GM18519 (cell line): ENCODE data around the gene SDHD.

Experiments used
- ATAC-seq: cut with Tn5 transposase; IDR thresholded peaks from one replicate; pipeline ENCODE4 v1.9.1; 2021; ENCODE audit warnings: mild to moderate bottlenecking, moderate library complexity; ENCODE audit not compliant: unreplicated experiment, low FRiP score

The SDHD gene

GRCh38 chr11:112097734-112098528 is 11.3 kb downstream of the SDHD start:
- ATAC-seq = no peak

DNA sequence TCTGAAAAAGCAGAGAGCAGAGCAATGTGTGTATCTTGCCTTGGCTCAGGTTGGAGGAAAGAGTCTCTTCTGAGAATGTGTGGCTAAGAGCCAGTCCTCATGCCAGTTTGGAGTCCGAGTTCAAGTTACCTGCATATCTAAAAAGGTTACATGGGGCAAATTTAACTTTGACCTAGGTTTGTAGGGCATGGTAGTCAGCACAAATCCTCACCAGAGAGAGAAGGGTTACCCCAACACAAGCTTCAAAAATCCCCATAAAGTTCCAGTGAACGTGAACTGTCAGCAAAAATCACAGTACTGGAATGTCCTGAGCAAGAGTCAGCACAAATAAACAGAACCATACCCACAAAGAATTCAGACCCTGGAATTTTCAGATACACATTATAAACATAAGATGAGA is 13.8 kb downstream of the SDHD start:
- ATAC-seq = no peak

- ATAC-seq = no peak
Observed at GRCh38 chr11:112103446-112103845, 16.8 kb downstream of the SDHD start.

GRCh38 chr11:112106070-112106469 is 19.4 kb downstream of the SDHD start:
- ATAC-seq = no peak

- no peak for ATAC-seq
Observed at GRCh38 chr11:112113539-112114457, 27.1 kb downstream of the SDHD start.

- ATAC-seq = no peak
Observed at GRCh38 chr11:112114460-112114859, 27.8 kb downstream of the SDHD start.

GRCh38 chr11:112115386-112115785 is 28.7 kb downstream of the SDHD start:
- ATAC-seq = no peak

DNA sequence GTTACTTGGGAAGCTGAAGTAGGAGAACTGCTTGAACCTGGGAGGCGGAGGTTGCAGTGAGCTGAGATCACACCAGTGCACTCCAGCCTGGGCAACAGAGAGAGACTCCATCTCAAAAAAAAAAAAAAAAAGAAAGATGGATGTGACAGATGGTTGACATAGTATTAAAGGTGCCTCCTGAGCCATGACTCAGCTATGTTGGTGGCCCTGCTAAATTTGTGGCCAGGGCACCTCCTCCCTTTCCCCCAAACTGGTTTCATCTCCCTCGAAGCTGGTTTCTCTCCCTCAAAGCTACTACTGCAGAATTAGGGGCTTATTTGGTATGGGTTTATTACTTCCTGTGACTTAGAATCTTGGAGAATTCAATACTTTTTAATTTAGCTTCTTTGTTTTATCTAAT is 31.5 kb downstream of the SDHD start:
- no peak for ATAC-seq

DNA sequence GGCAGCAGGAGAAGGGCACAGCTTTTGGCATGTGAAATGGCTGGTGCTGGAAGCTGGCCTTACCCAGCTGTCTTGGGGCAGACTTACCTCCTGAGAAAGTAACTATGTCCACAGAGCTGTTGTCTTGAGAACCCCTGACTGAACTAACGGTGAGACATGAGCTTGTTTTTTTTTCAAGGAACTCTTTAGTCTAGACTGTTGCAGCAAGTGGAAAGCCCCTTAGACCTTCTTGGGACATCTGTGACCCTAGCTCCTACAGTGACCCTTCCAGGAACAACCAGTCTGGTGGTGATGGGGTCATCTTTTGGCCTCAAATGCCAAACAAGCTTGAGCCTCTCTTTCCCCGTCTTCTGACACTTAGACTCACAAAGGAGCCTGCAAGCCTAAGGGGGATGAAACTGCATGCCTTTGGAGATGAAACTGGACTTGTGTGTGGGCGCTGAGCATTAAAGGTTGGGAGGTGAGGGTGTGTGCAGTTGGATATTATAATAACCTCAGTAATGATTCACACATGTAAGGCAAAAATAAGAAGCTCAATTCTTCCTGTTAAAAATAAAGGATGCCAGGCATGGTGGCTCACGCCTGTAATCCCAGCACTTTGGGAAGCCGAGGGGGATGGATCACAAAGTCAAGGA is 35.4 kb downstream of the SDHD start:
- ATAC-seq = no peak

DNA sequence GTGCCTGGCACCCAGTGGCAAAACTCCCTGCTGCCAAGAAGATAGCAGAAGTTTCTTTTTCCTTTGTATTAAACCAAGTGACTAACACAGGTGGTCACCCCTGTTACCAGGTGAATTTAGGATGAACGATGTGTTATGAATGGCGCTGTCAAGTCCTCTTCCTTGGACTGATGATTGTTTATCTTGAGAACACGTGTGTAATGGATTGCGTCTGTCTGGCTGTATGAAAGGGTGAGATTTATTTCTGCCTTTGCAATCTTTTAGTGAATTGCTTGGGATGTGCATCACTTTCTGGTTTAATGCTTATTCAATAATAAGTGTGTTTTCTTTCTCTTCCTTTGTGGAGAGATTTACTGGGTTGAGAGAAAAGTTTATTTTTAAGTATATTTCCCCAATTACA is 36.5 kb downstream of the SDHD start:
- no peak for ATAC-seq

- no peak for ATAC-seq
Observed at GRCh38 chr11:112127056-112127455, 40.4 kb downstream of the SDHD start.

- ATAC-seq = no peak
Observed at GRCh38 chr11:112128483-112129121, 41.9 kb downstream of the SDHD start.

DNA sequence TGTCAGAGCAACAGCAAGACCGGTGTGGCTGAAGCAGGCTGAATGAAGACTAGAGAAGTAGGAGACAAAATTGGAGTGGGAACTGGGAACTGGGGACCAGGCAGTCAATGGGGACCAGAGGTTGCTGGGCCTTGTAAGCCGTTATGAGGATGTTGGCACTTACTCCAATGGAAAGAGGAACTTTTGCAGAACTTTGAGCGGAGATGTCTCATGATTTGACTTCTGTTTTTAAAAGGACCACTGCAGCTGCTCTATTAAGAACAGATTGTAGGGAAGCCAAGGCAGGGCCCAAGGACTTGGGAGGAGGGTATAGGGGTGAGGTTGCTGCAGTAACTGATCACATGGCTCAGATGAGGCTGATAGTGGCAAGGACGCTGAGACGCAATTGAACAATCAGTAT is 43.0 kb downstream of the SDHD start:
- ATAC-seq = no peak

- no peak for ATAC-seq
Observed at GRCh38 chr11:112132737-112133136, 46.1 kb downstream of the SDHD start.

DNA sequence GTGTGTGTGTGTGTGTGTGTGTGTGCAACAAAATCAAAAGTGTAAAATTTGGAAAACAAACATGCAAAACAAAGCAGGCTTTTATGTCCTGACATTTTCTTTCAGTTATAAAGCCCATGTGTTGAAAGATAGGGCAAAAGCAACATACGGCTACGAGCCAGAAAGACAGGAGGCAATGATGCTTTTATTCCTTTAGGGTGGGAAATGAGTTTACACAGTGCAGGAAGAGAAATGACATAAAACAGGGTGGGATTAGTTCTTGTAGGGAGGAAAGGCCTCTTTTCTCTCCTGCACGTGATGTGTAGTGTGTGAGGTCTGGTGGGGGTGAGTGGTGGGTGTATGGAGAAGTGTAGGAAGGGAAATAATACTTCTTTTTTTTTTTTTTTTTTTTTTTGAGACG is 47.8 kb downstream of the SDHD start:
- ATAC-seq = no peak

DNA sequence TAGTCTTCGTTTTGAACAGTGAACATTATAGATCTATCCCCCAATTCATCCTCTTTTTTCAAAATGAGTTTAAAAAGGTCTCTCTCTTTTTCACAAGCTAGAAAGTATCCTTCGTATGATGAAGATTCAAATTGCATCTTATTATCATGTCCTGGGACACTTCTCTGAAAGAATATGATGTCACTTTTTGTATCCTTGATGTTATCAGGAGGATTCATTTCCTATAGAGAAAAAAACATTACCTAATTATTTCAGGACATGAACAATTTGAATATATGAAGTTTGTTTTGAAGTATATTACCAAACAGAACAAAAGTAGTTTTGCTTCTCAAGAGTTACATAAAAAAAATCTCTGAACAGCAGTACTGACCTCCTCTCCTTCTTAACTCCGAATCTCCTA is 56.9 kb downstream of the SDHD start:
- no peak for ATAC-seq
